ENCODE measurements around the gene RREB1.

GRCh38 chr6:7104752-7105151 lies 3.0 kb upstream of the RREB1 start:
- TF ChIP-seq POLR2A (IDR thresholded peaks at IDR 0.05; ENCODE audit: low read depth, low read length) (no peak), CTCF (conservative IDR thresholded peaks at IDR 0.05; ENCODE audit: low read depth, low read length) (no peak), CHD1 (IDR thresholded peaks at IDR 0.05; ENCODE audit: low read depth, low read length) (no peak), RAD21 (IDR thresholded peaks at IDR 0.05; ENCODE audit: low read length) (no peak), MXI1 (IDR thresholded peaks at IDR 0.05; ENCODE audit: borderline replicate concordance, low read depth, low read length) (no peak)
